Endothelial cell (in vitro differentiated cells): ENCODE data around the gene PKLR. TPM values are rescaled to one million over a fixed set of nuclear protein-coding genes. Genes with fewer than 3 reads are reported as not detected.

Source experiments
- DNase-seq: peaks from one replicate; pipeline ENCODE4 v3.0.0; 2021; ENCODE audit warnings: low spot score
- H3K27ac Mint-ChIP-seq: one replicate; pipeline ENCODE4 v1.8.0; 2021; ENCODE audit warnings: mixed read lengths, inconsistent platforms; ENCODE audit not compliant: unreplicated experiment
- H3K27me3 Mint-ChIP-seq: one replicate; pipeline ENCODE4 v1.8.0; 2021; ENCODE audit warnings: mild to moderate bottlenecking, moderate library complexity, mixed read lengths, inconsistent platforms; ENCODE audit not compliant: unreplicated experiment
- H3K36me3 Mint-ChIP-seq: one replicate; pipeline ENCODE4 v1.8.0; 2021; ENCODE audit warnings: mild to moderate bottlenecking, low read depth, mixed read lengths, inconsistent platforms; ENCODE audit not compliant: unreplicated experiment
- H3K4me1 Mint-ChIP-seq: one replicate; pipeline ENCODE4 v1.8.0; 2021; ENCODE audit warnings: mild to moderate bottlenecking, mixed read lengths, inconsistent platforms; ENCODE audit not compliant: unreplicated experiment
- H3K4me3 Mint-ChIP-seq: one replicate; pipeline ENCODE4 v1.8.0; 2021; ENCODE audit warnings: mild to moderate bottlenecking, mixed read lengths, inconsistent platforms; ENCODE audit not compliant: unreplicated experiment
- H3K9me3 Mint-ChIP-seq: one replicate; pipeline ENCODE4 v1.8.0; 2021; ENCODE audit warnings: mixed read lengths, inconsistent platforms; ENCODE audit not compliant: unreplicated experiment
- total RNA-seq: library from RNA; stranded (reverse); fragmentation: NEBNext Ultra II Directional; extraction: Animal tissue kit (Norgen Biotek cat#: 25700); gene quantifications from one replicate; pipeline ENCODE4 v1.2.1, GENCODE V29; 2021; ENCODE audit not compliant: unreplicated experiment
- TF ChIP-seq, protein P1 (sequence below): fragments of 200-600 bp; sonication (generic); IDR thresholded peaks from one replicate; pipeline ENCODE4 v1.5.0; 2021; ENCODE audit warnings: antibody characterized with exemption; ENCODE audit not compliant: unreplicated experiment

Gene PKLR
- total RNA-seq, 1 donor from 2014 or later = not detected

GRCh38 chr1:155254228-155254713, 47.0 kb downstream of the PKLR start:
- TF ChIP-seq, protein P1, sequence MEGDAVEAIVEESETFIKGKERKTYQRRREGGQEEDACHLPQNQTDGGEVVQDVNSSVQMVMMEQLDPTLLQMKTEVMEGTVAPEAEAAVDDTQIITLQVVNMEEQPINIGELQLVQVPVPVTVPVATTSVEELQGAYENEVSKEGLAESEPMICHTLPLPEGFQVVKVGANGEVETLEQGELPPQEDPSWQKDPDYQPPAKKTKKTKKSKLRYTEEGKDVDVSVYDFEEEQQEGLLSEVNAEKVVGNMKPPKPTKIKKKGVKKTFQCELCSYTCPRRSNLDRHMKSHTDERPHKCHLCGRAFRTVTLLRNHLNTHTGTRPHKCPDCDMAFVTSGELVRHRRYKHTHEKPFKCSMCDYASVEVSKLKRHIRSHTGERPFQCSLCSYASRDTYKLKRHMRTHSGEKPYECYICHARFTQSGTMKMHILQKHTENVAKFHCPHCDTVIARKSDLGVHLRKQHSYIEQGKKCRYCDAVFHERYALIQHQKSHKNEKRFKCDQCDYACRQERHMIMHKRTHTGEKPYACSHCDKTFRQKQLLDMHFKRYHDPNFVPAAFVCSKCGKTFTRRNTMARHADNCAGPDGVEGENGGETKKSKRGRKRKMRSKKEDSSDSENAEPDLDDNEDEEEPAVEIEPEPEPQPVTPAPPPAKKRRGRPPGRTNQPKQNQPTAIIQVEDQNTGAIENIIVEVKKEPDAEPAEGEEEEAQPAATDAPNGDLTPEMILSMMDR = no peak
- peaks cover 23% of the 10 kb centered on the region for H3K36me3 Mint-ChIP-seq
- H3K27ac Mint-ChIP-seq = peak overlapping the region; percentile 48
- H3K4me1 Mint-ChIP-seq = peaks cover 33% of the 10 kb centered on the region
- H3K4me3 Mint-ChIP-seq = peak overlapping the region; percentile 91
- DNase-seq = no peak
- peaks cover 13% of the 10 kb centered on the region for H3K27me3 Mint-ChIP-seq
- no peaks in the 10 kb centered on the region for H3K9me3 Mint-ChIP-seq

DNA sequence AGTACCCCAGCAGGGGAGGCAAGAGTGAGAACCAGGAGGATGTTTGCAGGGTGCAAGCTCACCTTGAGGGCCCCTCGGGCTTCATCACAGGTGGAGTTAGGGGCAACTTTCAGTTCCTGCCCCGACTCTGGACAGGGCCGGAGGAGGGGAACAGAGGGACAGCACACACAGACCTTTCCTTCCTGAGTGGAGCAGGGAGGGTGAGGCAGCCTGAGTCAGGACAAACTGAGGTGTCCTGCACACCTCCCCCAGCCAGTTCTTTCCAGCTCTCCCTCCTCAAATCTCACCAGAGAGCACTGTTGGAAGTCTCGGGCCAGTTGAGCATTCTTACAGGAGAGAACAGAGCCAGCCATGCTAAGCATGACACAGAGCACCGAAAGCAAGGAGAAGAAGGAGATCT, 47.4 kb downstream of the PKLR start:
- H3K27me3 Mint-ChIP-seq = peaks cover 13% of the 10 kb centered on the region
- peaks cover 23% of the 10 kb centered on the region for H3K36me3 Mint-ChIP-seq
- TF ChIP-seq, protein P1 = no peak
- no peak for DNase-seq
- no peak overlapping the region for H3K27ac Mint-ChIP-seq
- H3K4me3 Mint-ChIP-seq = peak overlapping the region; percentile 91
- H3K4me1 Mint-ChIP-seq = peaks cover 33% of the 10 kb centered on the region
- H3K9me3 Mint-ChIP-seq = no peaks in the 10 kb centered on the region

- Mint-ChIP-seq H3K27me3 (peaks cover 13% of the 10 kb centered on the region), H3K36me3 (peaks cover 18% of the 10 kb centered on the region), H3K4me1 (peaks cover 33% of the 10 kb centered on the region), H3K27ac (no peak overlapping the region), H3K9me3 (no peaks in the 10 kb centered on the region), H3K4me3 (peak overlapping the region; percentile 81)
- TF ChIP-seq, protein P1 = no peak
- no peak for DNase-seq
These were observed 48.0 kb downstream of the PKLR start for GRCh38 chr1:155253208-155253607.

GRCh38 chr1:155251566-155251965, 49.7 kb downstream of the PKLR start:
- H3K27me3 Mint-ChIP-seq = peaks cover 10% of the 10 kb centered on the region
- DNase-seq = no peak
- no peak overlapping the region for H3K27ac Mint-ChIP-seq
- TF ChIP-seq, protein P1 = no peak
- peaks cover 14% of the 10 kb centered on the region for H3K36me3 Mint-ChIP-seq
- no peak overlapping the region for H3K4me3 Mint-ChIP-seq
- H3K4me1 Mint-ChIP-seq = peaks cover 27% of the 10 kb centered on the region
- H3K9me3 Mint-ChIP-seq = no peaks in the 10 kb centered on the region

GRCh38 chr1:155250633-155251449, 50.4 kb downstream of the PKLR start:
- Mint-ChIP-seq H3K9me3 (no peaks in the 10 kb centered on the region), H3K4me3 (peak overlapping the region; percentile 9), H3K27me3 (peaks cover 16% of the 10 kb centered on the region), H3K36me3 (peaks cover 17% of the 10 kb centered on the region), H3K4me1 (peaks cover 25% of the 10 kb centered on the region), H3K27ac (no peak overlapping the region)
- TF ChIP-seq, protein P1 = peak; percentile 96
- DNase-seq = peak; percentile 99
